Mammary epithelial cell (primary cell): ENCODE results near the gene CFAP45.

ENCODE experiments used
- EZH2 ChIP-seq: IDR thresholded peaks from 2 replicates; pipeline ENCODE4 v1.6.1; 2012; ENCODE audit warnings: low read length, inconsistent platforms, borderline replicate concordance
- TF ChIP-seq, protein P1 (sequence below), 2 donors: IDR thresholded peaks in 1 of 2; conservative IDR thresholded peaks in 1 of 2; 2 replicates each; pipeline ENCODE4 v1.5.1; 2011 to 2012; ENCODE audit warnings: inconsistent platforms in 2 of 2, low read length in 2 of 2, mild to moderate bottlenecking in 2 of 2, control low read depth in 1 of 2, low read depth in 1 of 2; ENCODE audit not compliant: insufficient read depth in 1 of 2; ENCODE audit errors: extremely low read depth in 1 of 2

GRCh38 chr1:159913451-159914192, 13.7 kb upstream of the CFAP45 start:
- TF ChIP-seq, protein P1, sequence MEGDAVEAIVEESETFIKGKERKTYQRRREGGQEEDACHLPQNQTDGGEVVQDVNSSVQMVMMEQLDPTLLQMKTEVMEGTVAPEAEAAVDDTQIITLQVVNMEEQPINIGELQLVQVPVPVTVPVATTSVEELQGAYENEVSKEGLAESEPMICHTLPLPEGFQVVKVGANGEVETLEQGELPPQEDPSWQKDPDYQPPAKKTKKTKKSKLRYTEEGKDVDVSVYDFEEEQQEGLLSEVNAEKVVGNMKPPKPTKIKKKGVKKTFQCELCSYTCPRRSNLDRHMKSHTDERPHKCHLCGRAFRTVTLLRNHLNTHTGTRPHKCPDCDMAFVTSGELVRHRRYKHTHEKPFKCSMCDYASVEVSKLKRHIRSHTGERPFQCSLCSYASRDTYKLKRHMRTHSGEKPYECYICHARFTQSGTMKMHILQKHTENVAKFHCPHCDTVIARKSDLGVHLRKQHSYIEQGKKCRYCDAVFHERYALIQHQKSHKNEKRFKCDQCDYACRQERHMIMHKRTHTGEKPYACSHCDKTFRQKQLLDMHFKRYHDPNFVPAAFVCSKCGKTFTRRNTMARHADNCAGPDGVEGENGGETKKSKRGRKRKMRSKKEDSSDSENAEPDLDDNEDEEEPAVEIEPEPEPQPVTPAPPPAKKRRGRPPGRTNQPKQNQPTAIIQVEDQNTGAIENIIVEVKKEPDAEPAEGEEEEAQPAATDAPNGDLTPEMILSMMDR (conservative IDR thresholded peaks at IDR 0.05 in 1 of 2, IDR thresholded peaks at IDR 0.05 in 1 of 2; ENCODE audit: extremely low read depth in 1 of 2, insufficient read depth in 1 of 2, low read depth in 1 of 2, low read length in 2 of 2), result no peak
- TF ChIP-seq EZH2, result no peak
